LNCaP clone FGC (cell line): ENCODE results near the gene MUTYH.
"Not testable (repeated sequence)": the region's sequence is repeated elsewhere in the genome, so short reads cannot be mapped to it uniquely, and the experiment has no call there.

ENCODE experiments used
- DNase-seq: peaks from one replicate; pipeline ENCODE4 v3.0.0-alpha.2; 2011; ENCODE audit warnings: low read depth
- H3K4me3 ChIP-seq: 2 replicates; pipeline ENCODE4 v1.5.1; 2011; ENCODE audit warnings: mild to moderate bottlenecking, low read depth, low read length, control low read depth
- TF ChIP-seq, protein P1 (sequence below): IDR thresholded peaks from 2 replicates; pipeline ENCODE4 v1.5.1; 2012; ENCODE audit warnings: mild to moderate bottlenecking; ENCODE audit not compliant: control insufficient read depth, insufficient read depth; ENCODE audit errors: extremely low read depth

MUTYH gene

DNA sequence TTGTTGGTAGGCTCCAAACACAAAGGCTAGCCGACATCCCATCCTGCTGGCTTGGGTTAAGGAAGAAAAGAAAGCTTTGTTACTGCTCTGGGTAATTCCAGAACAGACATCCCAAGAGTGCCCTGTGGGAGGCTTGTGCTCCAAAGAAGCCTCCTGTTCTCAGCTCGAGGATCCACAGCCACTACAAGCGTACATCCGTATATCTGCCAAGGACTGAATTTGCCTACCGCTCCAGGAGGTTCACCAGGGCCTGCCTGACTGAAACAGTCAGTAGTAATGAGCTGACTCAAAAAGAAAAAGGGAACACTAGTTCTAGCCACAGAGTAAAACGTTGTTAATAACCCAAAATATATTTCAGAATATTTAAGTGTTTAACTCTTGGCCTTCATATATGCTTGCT is 24.8 kb upstream of the MUTYH start:
- H3K4me3 ChIP-seq, result no peak overlapping the region
- TF ChIP-seq, protein P1, sequence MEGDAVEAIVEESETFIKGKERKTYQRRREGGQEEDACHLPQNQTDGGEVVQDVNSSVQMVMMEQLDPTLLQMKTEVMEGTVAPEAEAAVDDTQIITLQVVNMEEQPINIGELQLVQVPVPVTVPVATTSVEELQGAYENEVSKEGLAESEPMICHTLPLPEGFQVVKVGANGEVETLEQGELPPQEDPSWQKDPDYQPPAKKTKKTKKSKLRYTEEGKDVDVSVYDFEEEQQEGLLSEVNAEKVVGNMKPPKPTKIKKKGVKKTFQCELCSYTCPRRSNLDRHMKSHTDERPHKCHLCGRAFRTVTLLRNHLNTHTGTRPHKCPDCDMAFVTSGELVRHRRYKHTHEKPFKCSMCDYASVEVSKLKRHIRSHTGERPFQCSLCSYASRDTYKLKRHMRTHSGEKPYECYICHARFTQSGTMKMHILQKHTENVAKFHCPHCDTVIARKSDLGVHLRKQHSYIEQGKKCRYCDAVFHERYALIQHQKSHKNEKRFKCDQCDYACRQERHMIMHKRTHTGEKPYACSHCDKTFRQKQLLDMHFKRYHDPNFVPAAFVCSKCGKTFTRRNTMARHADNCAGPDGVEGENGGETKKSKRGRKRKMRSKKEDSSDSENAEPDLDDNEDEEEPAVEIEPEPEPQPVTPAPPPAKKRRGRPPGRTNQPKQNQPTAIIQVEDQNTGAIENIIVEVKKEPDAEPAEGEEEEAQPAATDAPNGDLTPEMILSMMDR, result no peak
- no peak for DNase-seq

DNA sequence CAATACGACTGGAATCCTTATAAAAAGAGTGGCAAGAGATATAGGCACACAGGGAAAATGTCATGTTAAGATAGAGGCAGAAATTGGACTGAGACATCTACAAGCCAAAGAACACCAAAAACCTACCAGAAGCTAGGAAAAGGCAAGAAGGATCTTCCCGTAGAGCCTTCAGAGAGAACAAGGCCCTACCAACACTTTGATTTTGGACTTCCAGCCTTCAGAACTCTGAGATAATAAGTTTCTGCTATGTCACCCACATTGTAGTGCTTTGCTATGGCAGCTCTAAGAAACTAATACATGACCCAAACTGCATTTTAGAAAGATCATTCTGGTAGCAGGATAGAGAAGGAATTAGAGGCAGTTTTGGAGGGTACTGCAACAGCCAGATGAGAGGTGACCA is 24.1 kb upstream of the MUTYH start:
- no peak overlapping the region for H3K4me3 ChIP-seq
- DNase-seq, result no peak
- TF ChIP-seq, protein P1, result no peak

DNA sequence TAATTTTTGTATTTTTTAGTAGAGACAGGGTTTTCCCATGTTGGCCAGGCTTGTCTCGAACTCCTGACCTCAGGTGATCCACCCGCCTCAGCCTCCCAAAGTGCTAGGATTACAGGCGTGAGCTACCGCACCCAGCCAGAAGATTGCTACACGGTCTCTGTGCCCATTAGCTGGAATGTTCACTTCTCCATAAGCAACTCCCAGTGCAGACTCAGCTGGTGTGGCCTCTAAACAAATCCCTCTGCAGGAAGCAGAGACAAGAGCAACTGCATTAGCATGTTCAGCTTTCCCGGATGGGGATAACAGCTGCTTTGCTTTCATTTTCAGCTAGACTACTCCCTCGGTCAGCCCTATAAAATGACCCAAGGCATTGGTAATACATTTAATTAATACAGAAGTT is 20.7 kb upstream of the MUTYH start:
- not testable (repeated sequence) for DNase-seq, H3K4me3 ChIP-seq

DNA sequence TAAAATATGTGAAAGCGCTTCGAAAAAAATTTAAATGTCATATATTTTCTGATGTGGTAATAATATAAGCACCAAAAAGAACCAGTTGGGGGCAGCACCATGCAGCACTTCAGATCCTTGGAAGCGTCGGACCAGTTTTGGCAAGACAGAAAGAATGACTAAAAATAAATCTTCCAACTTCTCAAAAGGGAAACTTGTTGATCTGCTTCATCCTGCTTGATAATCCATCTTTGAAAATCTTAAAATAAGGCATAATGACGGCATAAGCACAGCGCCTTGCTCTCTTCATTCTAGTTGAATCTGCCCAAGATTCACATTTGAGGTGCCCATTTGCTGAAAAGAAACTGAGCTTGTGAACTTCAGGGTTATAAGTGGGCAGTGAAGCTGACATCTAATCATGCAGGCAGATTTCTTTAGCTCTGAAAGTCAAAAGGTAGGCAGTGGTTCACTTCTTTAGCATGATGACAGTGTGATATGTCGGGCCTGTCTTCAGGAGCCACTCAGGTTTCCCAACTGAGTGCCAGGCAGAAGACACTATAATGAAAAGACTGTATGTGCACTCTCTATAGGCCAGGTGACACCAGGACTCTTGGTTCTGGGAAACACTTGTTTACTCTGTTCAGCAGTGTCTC is 19.8 kb upstream of the MUTYH start:
- H3K4me3 ChIP-seq, result no peak overlapping the region
- TF ChIP-seq, protein P1, result peak; percentile 53
- peak; percentile 53 for DNase-seq

DNA sequence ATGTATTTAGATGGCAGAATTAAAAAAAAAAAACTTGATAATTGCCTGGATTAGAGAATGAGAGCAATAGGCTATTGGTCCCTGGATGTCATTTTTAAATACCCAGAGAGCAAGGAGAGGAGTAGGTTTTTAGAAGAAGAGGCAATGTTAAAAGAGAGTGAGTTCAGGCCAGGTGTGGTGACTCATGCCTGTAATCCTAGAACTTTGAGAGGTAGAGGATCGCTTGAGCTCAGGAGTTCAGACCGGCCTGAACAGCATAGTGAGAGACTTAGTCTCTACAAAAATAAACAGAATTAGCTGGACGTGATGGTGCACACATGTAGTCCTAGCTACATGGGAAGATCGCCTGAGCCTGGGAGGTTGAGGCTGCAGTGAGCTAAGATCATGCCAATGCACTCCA is 15.9 kb upstream of the MUTYH start:
- no peak for DNase-seq
- TF ChIP-seq, protein P1, result no peak
- H3K4me3 ChIP-seq, result no peak overlapping the region

DNA sequence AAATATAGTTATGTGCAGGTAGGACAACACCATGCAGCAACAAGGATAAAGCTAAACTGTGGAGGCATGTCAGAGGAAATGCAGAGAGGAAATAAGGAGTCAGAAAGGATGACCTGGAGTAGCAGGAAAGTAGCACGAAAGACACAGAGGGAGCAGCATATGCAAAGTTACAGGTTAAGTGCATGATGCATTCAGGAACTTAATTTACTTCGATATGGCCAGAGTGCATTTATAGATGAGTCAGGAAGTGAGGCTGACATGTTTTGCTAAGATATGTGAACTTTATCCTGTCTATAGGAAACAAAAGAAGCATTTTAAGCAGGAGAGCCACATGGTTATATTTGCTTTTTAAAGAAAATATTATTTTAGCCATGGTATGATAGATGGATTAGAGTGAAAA is 15.4 kb upstream of the MUTYH start:
- DNase-seq, result no peak
- H3K4me3 ChIP-seq, result no peak overlapping the region
- TF ChIP-seq, protein P1, result no peak

DNA sequence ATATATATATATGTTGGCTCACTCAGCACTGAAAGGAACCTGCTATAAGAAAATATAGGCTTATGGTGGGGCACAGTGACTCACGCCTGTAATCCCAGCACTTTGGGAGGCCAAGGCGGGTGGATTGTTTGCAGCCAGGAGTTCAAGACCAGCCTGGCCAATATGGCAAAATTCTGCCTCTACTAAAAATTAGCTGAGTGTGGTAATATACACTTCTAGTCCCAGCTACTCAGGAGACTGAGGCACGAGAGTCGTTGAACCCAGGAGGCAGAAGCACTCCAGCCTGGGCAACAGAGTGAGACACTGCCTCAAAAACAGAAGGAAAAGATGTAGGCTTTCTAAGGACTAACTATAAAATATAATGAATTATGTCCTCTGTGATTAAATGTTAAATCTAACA is 14.6 kb upstream of the MUTYH start:
- DNase-seq, result no peak
- TF ChIP-seq, protein P1, result no peak
- H3K4me3 ChIP-seq, result no peak overlapping the region
